ENCODE results near the gene KIF22. TPM values are rescaled to one million over a fixed set of nuclear protein-coding genes. Genes with fewer than 3 reads are reported as not detected.

Gene KIF22
- total and polyA plus RNA-seq, 9 of the 15 experiments (the other 6 are each of a cell fraction or from before 2014, with no cell fraction given): 8.7 to 232 (median 131) TPM

- no peak for TF ChIP-seq ZNF431 (CRISPR knock-in tag; IDR thresholded peaks at IDR 0.05)
- no peak for TF ChIP-seq BCL6 (CRISPR knock-in tag; IDR thresholded peaks at IDR 0.05)
- TF ChIP-seq CBX1 (IDR thresholded peaks at IDR 0.05; ENCODE audit: low read depth): 0 out of 2 replicates have a peak, but pooled peaks have one; percentile 19
- no peak for TF ChIP-seq SMAD4 (CRISPR knock-in tag; conservative IDR thresholded peaks at IDR 0.05)
- no peak for TF ChIP-seq ZNF518B (CRISPR knock-in tag; IDR thresholded peaks at IDR 0.05)
- TF ChIP-seq TCF15 (CRISPR knock-in tag; IDR thresholded peaks at IDR 0.05): no peak
- TF ChIP-seq CTBP1 (IDR thresholded peaks at IDR 0.05; ENCODE audit: borderline replicate concordance): peak; percentile 10; the same call in 1 of the 2 replicates
- no peak for TF ChIP-seq HMGN3 (IDR thresholded peaks at IDR 0.05; ENCODE audit: borderline replicate concordance, extremely low read depth, insufficient read length, low read depth, low read length)
- TF ChIP-seq ZBTB7A (IDR thresholded peaks at IDR 0.05; ENCODE audit: borderline replicate concordance, control insufficient read depth, low read depth, low read length): no peak; the same call in 1 of the 2 replicates
- TF ChIP-seq HOMEZ (CRISPR knock-in tag; IDR thresholded peaks at IDR 0.05): no peak
- no peak for TF ChIP-seq SMC3 (conservative IDR thresholded peaks at IDR 0.05; ENCODE audit: insufficient read depth, low read depth, low read length)
- peak; percentile 90 for TF ChIP-seq ZNF384 (IDR thresholded peaks at IDR 0.05; ENCODE audit: low read depth, low read length)
- no peak for TF ChIP-seq NEUROD1 (IDR thresholded peaks at IDR 0.05; ENCODE audit: borderline replicate concordance, low read depth, low read length, partially characterized antibody)
- TF ChIP-seq NFATC3 (IDR thresholded peaks at IDR 0.05): no peak
- no peak for TF ChIP-seq MCM7 (IDR thresholded peaks at IDR 0.05)
- TF ChIP-seq TOE1 (IDR thresholded peaks at IDR 0.05; ENCODE audit: borderline replicate concordance): no peak
- TF ChIP-seq TOE1 (CRISPR knock-in tag; IDR thresholded peaks at IDR 0.05; ENCODE audit: borderline replicate concordance, low read depth): no peak
- peak; percentile 19; the same call in 1 of the 2 replicates for TF ChIP-seq RB1 (IDR thresholded peaks at IDR 0.05; ENCODE audit: low read depth)
- TF ChIP-seq GTF2E2 (tag; IDR thresholded peaks at IDR 0.05): no peak
- TF ChIP-seq ETS1 (conservative IDR thresholded peaks at IDR 0.05; ENCODE audit: control insufficient read depth, low read depth, low read length): no peak
- TF ChIP-seq SUPT5H (IDR thresholded peaks at IDR 0.05): no peak
- TF ChIP-seq ZNF584 (CRISPR knock-in tag; IDR thresholded peaks at IDR 0.05; ENCODE audit: low read depth): no peak
Measured at GRCh38 chr16:29809850-29810698, 19.5 kb downstream of the KIF22 start (continued).

Measured in K562 (cell line).